OCI-LY7 (cell line): ENCODE measurements around the gene IAH1.

Experiments used
- EZH2phosphoT487 ChIP-seq: fragments of 200-600 bp; sonication (generic); IDR thresholded peaks from 2 replicates; pipeline ENCODE4 v1.6.1; 2018; ENCODE audit warnings: low read depth, borderline replicate concordance, mild to moderate bottlenecking, mixed run types, antibody characterized with exemption, low read length, moderate library complexity, mixed read lengths
- TF ChIP-seq, protein P1 (sequence below): fragments of 200-600 bp; sonication (generic); conservative IDR thresholded peaks from 2 replicates; pipeline ENCODE4 v1.5.1; 2014; ENCODE audit warnings: mild to moderate bottlenecking, antibody characterized with exemption, low read length, moderate library complexity, mixed read lengths

DNA sequence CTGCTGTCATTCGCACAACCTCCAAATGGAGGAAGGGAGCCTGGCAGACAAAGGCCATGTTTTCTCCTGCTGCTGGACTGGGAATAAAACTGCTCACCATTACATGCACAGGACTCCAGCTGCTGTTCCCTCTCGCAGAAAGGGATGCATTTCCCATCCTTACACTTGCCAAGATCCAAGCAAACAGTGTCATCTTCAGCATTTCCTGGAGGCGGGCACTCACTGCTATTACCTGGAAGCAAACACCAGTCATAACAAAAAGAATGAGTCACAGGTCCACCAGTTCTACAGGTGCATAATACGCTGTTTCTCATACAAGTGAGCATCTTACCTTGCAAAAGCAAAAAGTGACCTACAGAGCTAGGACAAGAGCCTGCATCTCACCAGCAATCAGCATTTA lies 22.7 kb downstream of the IAH1 start:
- no peak for TF ChIP-seq EZH2phosphoT487
- TF ChIP-seq, protein P1, sequence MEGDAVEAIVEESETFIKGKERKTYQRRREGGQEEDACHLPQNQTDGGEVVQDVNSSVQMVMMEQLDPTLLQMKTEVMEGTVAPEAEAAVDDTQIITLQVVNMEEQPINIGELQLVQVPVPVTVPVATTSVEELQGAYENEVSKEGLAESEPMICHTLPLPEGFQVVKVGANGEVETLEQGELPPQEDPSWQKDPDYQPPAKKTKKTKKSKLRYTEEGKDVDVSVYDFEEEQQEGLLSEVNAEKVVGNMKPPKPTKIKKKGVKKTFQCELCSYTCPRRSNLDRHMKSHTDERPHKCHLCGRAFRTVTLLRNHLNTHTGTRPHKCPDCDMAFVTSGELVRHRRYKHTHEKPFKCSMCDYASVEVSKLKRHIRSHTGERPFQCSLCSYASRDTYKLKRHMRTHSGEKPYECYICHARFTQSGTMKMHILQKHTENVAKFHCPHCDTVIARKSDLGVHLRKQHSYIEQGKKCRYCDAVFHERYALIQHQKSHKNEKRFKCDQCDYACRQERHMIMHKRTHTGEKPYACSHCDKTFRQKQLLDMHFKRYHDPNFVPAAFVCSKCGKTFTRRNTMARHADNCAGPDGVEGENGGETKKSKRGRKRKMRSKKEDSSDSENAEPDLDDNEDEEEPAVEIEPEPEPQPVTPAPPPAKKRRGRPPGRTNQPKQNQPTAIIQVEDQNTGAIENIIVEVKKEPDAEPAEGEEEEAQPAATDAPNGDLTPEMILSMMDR = no peak
